Tibial artery (tissue), 4 donors: Measurements from ENCODE around the gene AGAP5.
"Not testable (repeated sequence)": the region's sequence is repeated elsewhere in the genome, so short reads cannot be mapped to it uniquely, and the experiment has no call there.

Experiments used
- DNase-seq, 2 donors: peaks; one replicate each; pipeline ENCODE4 v3.0.0-alpha.2; 2019
- H3K27ac ChIP-seq, 2 donors: fragments of 200-600 bp; sonication (generic) in 1 of 2; 1 replicate in 1 of 2; 2 replicates in 1 of 2; pipeline ENCODE4 v1.5.1; 2018 to 2019; ENCODE audit warnings: mild to moderate bottlenecking in 1 of 2
- H3K27me3 ChIP-seq, 2 donors: fragments of 200-600 bp; sonication (generic) in 1 of 2; one replicate each; pipeline versions ENCODE4 v1.5.1 to v1.6.0; 2016 to 2019
- H3K36me3 ChIP-seq, 3 donors: fragments of 200-600 bp; sonication (generic) in 2 of 3; one replicate each; pipeline ENCODE4 v1.5.1; 2016 to 2019; ENCODE audit warnings: mild to moderate bottlenecking in 2 of 3
- H3K4me1 ChIP-seq, 4 donors: fragments of 200-600 bp; sonication (generic) in 2 of 4; 1 replicate in 3 of 4; 2 replicates in 1 of 4; pipeline ENCODE4 v1.5.1; 2016 to 2019
- H3K4me3 ChIP-seq, 2 donors: fragments of 200-600 bp; sonication (generic) in 1 of 2; 1 replicate in 1 of 2; 2 replicates in 1 of 2; pipeline ENCODE4 v1.5.1; 2018 to 2019; ENCODE audit warnings: mild to moderate bottlenecking in 2 of 2
- H3K9me3 ChIP-seq, 3 donors: fragments of 200-600 bp; sonication (generic) in 1 of 3; one replicate each; pipeline ENCODE4 v1.5.1; 2016 to 2019
- CTCF ChIP-seq, 2 experiments: fragments of 200-600 bp in 1 of 2; fragments of 450-650 bp in 1 of 2; IDR thresholded peaks; one replicate each; pipeline ENCODE4 v1.5.1; 2017 to 2019; ENCODE audit warnings: antibody characterized with exemption in 2 of 2, mild to moderate bottlenecking in 1 of 2, moderate library complexity in 1 of 2
- intact Hi-C: fragments of 100-400 bp; cut with DNase I; formaldehyde crosslinking; loops from one replicate; pipeline ENCODE4 v1.15.0; 2023; ENCODE audit warnings: low total_unique reads

The AGAP5 gene

GRCh38 chr10:73665581-73665980 is 32.3 kb downstream of the AGAP5 start:
- peak overlapping the region in 1 of 2 donors; percentile 33 for H3K27ac ChIP-seq
- H3K4me1 ChIP-seq, H3K4me3 ChIP-seq, H3K27me3 ChIP-seq, H3K36me3 ChIP-seq, H3K9me3 ChIP-seq, intact Hi-C loops: not testable (repeated sequence)
- DNase-seq = peak in 1 of 2 donors; percentile 48

- intact Hi-C loops, H3K36me3 ChIP-seq, H3K27ac ChIP-seq, H3K4me3 ChIP-seq, H3K4me1 ChIP-seq, H3K27me3 ChIP-seq, H3K9me3 ChIP-seq: not testable (repeated sequence)
- DNase-seq = peak in 1 of 2 donors; percentile 51
These were observed 33.5 kb downstream of the AGAP5 start for GRCh38 chr10:73664156-73665040.

GRCh38 chr10:73663621-73664020 is 34.3 kb downstream of the AGAP5 start:
- H3K4me1 ChIP-seq, H3K36me3 ChIP-seq, intact Hi-C loops, H3K4me3 ChIP-seq, H3K27me3 ChIP-seq, H3K9me3 ChIP-seq, H3K27ac ChIP-seq: not testable (repeated sequence)
- DNase-seq = peak in 1 of 2 donors; percentile 35

- intact Hi-C loops, H3K27me3 ChIP-seq, H3K27ac ChIP-seq, H3K9me3 ChIP-seq, H3K4me1 ChIP-seq, H3K36me3 ChIP-seq, H3K4me3 ChIP-seq: not testable (repeated sequence)
- peak in 1 of 2 donors; percentile 33 for DNase-seq
These were observed 35.2 kb downstream of the AGAP5 start for GRCh38 chr10:73662705-73663104.

GRCh38 chr10:73655990-73656298 is 42.0 kb downstream of the AGAP5 start, which contains the start of gene SYNPO2L:
Gene SYNPO2L (minus strand): TSS chr10:73656029. CDS start chr10:73655922, 107 bp downstream.
- TF ChIP-seq CTCF (IDR thresholded peaks at IDR 0.05) = no peak
- Histone ChIP-seq H3K4me1 (peaks cover 0 to 26% (median 10%) of the 10 kb centered on the region in 4 donors), H3K4me3 (no peak within 1 kb of the TSS), H3K27me3 (no peaks in the 10 kb centered on the region), H3K9me3 (no peaks in the 10 kb centered on the region), H3K27ac (peak within 1 kb of the TSS; percentile 62 to 78), H3K36me3 (no peaks in the 10 kb centered on the region)
- peak; percentile 44 to 81 for DNase-seq
- intact Hi-C loops = no loop called here

GRCh38 chr10:73655257-73655989 is 42.5 kb downstream of the AGAP5 start:
- peaks cover 0 to 31% (median 10%) of the 10 kb centered on the region in 4 donors for H3K4me1 ChIP-seq
- H3K36me3 ChIP-seq = no peaks in the 10 kb centered on the region
- intact Hi-C loops = no loop called here
- TF ChIP-seq CTCF (IDR thresholded peaks at IDR 0.05) = no peak
- DNase-seq = peak in 1 of 2 donors; percentile 7
- no peaks in the 10 kb centered on the region for H3K27me3 ChIP-seq
- H3K27ac ChIP-seq = peak overlapping the region; percentile 62 to 78
- H3K9me3 ChIP-seq = no peaks in the 10 kb centered on the region
- no peak overlapping the region for H3K4me3 ChIP-seq

GRCh38 chr10:73653701-73654100 is 44.2 kb downstream of the AGAP5 start:
- intact Hi-C loops = no loop called here
- no peak for TF ChIP-seq CTCF (IDR thresholded peaks at IDR 0.05)

More at GRCh38 chr10:73653701-73654100, 44.2 kb downstream of the AGAP5 start:
- Histone ChIP-seq H3K36me3 (no peaks in the 10 kb centered on the region), H3K27me3 (no peaks in the 10 kb centered on the region), H3K27ac (no peak overlapping the region), H3K4me1 (peaks cover 0 to 35% (median 11%) of the 10 kb centered on the region in 4 donors), H3K9me3 (no peaks in the 10 kb centered on the region), H3K4me3 (no peak overlapping the region)
- DNase-seq = no peak
